ENCODE measurements around the gene NKAPD1. TPM values are rescaled to one million over a fixed set of nuclear protein-coding genes. Genes with fewer than 3 reads are reported as not detected.
"Not testable (repeated sequence)": the region's sequence is repeated elsewhere in the genome, so short reads cannot be mapped to it uniquely, and the experiment has no call there.

NKAPD1 gene
- total RNA-seq, 1 experiment from 2014 or later: 15.3 TPM

DNA sequence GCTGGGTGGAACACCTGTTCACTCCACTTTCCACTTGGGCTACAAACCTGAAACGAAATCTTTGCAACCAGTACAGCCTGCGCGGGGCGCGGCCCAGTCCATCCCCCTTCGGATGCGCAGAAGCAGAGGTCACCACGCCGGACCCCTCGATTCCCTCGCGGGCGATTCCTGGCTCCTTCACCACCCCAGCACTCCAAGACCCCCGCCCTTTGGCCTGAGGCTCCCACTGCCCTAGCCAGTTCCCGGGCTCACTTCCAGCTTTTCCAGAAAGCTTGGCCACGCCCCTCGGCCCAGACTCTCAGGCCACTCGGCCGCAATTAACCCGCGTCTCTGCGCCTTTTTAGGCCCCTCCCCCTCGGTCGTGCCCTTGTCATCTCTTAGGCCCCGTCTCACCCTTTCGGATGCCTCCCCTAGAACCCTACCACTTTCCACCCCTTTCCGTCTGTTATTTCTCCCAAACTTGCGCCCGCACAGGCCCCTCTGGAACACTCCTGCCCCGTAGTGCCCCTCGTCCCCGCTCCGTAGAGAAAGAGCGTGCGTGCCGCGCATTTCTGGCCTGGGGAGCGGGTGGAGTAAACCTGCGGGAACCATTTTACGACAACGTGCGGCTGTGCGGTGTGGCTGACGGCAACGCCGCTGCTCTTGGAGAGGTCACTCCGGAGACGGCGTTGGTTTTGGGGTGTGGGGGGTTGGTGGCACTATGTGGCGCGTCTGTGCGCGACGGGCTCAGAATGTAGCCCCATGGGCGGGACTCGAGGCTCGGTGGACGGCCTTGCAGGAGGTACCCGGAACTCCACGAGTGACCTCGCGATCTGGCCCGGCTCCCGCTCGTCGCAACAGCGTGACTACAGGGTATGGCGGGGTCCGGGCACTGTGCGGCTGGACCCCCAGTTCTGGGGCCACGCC, 49.1 kb upstream of the NKAPD1 start, which contains the start of gene DLAT (continued):
- TF ChIP-seq ELF4 (CRISPR knock-in tag; IDR thresholded peaks at IDR 0.05; ENCODE audit: low read depth): no peak
- TF ChIP-seq, protein P1, sequence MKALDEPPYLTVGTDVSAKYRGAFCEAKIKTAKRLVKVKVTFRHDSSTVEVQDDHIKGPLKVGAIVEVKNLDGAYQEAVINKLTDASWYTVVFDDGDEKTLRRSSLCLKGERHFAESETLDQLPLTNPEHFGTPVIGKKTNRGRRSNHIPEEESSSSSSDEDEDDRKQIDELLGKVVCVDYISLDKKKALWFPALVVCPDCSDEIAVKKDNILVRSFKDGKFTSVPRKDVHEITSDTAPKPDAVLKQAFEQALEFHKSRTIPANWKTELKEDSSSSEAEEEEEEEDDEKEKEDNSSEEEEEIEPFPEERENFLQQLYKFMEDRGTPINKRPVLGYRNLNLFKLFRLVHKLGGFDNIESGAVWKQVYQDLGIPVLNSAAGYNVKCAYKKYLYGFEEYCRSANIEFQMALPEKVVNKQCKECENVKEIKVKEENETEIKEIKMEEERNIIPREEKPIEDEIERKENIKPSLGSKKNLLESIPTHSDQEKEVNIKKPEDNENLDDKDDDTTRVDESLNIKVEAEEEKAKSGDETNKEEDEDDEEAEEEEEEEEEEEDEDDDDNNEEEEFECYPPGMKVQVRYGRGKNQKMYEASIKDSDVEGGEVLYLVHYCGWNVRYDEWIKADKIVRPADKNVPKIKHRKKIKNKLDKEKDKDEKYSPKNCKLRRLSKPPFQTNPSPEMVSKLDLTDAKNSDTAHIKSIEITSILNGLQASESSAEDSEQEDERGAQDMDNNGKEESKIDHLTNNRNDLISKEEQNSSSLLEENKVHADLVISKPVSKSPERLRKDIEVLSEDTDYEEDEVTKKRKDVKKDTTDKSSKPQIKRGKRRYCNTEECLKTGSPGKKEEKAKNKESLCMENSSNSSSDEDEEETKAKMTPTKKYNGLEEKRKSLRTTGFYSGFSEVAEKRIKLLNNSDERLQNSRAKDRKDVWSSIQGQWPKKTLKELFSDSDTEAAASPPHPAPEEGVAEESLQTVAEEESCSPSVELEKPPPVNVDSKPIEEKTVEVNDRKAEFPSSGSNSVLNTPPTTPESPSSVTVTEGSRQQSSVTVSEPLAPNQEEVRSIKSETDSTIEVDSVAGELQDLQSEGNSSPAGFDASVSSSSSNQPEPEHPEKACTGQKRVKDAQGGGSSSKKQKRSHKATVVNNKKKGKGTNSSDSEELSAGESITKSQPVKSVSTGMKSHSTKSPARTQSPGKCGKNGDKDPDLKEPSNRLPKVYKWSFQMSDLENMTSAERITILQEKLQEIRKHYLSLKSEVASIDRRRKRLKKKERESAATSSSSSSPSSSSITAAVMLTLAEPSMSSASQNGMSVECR (CRISPR knock-in tag; IDR thresholded peaks at IDR 0.05; ENCODE audit: borderline replicate concordance): peak; percentile 79; the same call in 1 of the 2 replicates
- peak; percentile 51 for TF ChIP-seq ETV6 (CRISPR knock-in tag; IDR thresholded peaks at IDR 0.05)
- TF ChIP-seq ZNF416 (CRISPR knock-in tag; IDR thresholded peaks at IDR 0.05): no peak
- TF ChIP-seq, protein P2, sequence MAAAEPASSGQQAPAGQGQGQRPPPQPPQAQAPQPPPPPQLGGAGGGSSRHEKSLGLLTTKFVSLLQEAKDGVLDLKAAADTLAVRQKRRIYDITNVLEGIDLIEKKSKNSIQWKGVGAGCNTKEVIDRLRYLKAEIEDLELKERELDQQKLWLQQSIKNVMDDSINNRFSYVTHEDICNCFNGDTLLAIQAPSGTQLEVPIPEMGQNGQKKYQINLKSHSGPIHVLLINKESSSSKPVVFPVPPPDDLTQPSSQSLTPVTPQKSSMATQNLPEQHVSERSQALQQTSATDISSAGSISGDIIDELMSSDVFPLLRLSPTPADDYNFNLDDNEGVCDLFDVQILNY (CRISPR knock-in tag; IDR thresholded peaks at IDR 0.05): 0 out of 2 replicates have a peak, but pooled peaks have one; percentile 56

DNA sequence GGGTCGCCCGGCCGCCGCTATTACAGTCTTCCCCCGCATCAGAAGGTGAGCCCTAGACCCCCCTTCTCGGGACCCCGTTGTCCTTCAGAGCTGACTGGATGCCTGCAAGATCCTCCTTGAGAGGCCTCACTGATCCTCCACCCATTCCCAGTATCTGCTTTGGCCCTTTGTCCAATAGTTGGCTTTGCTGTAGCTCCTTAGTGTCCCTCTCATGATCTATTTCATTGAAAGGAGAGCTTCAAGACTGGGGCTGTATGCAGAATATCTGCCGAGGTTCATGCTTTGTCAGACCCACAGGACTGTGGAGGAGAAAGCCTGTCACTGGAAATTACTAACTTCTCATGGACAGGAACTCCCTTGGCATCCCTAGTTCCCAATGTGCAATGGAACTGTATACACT, 48.4 kb upstream of the NKAPD1 start:
- Mint-ChIP-seq H3K9me3 (no peaks in the 10 kb centered on the region), H3K27me3 (ENCODE audit: low read depth) (no peaks in the 10 kb centered on the region), H3K4me3 (peak overlapping the region; percentile 98), H3K27ac (peak overlapping the region; percentile 99), H3K4me1 (peaks cover 13% of the 10 kb centered on the region), H3K36me3 (peaks cover 31% of the 10 kb centered on the region)
- no peak for TF ChIP-seq ZNF219 (CRISPR knock-in tag; IDR thresholded peaks at IDR 0.05; ENCODE audit: borderline replicate concordance)
- no peak for TF ChIP-seq TCF7 (CRISPR knock-in tag; IDR thresholded peaks at IDR 0.05; ENCODE audit: low read depth)
- TF ChIP-seq, protein P3, sequence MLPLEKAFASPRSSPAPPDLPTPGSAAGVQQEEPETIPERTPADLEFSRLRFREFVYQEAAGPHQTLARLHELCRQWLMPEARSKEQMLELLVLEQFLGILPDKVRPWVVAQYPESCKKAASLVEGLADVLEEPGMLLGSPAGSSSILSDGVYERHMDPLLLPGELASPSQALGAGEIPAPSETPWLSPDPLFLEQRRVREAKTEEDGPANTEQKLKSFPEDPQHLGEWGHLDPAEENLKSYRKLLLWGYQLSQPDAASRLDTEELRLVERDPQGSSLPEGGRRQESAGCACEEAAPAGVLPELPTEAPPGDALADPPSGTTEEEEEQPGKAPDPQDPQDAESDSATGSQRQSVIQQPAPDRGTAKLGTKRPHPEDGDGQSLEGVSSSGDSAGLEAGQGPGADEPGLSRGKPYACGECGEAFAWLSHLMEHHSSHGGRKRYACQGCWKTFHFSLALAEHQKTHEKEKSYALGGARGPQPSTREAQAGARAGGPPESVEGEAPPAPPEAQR (CRISPR knock-in tag; IDR thresholded peaks at IDR 0.05): no peak
- no peak for TF ChIP-seq ELF4 (CRISPR knock-in tag; IDR thresholded peaks at IDR 0.05; ENCODE audit: low read depth)
- no peak for TF ChIP-seq JAZF1 (CRISPR knock-in tag; IDR thresholded peaks at IDR 0.05)
- CTCF ChIA-PET: interaction anchor here (1.3 to 1.9 kb wide), 3 partner anchors 19 to 154 kb away, joined by 4 to 10 read pairs (median 5); partner anchors contain the start of gene ALG9
- POLR2A ChIA-PET: interaction anchor here (0.5 kb wide), 1 partner anchor 96 kb away, joined by 3 read pairs; no protein-coding TSS in a partner anchor
- DNase-seq (ENCODE audit: low spot score): no peak
- ATAC-seq: peak; percentile 2; the same call in 1 of the 2 replicates

DNA sequence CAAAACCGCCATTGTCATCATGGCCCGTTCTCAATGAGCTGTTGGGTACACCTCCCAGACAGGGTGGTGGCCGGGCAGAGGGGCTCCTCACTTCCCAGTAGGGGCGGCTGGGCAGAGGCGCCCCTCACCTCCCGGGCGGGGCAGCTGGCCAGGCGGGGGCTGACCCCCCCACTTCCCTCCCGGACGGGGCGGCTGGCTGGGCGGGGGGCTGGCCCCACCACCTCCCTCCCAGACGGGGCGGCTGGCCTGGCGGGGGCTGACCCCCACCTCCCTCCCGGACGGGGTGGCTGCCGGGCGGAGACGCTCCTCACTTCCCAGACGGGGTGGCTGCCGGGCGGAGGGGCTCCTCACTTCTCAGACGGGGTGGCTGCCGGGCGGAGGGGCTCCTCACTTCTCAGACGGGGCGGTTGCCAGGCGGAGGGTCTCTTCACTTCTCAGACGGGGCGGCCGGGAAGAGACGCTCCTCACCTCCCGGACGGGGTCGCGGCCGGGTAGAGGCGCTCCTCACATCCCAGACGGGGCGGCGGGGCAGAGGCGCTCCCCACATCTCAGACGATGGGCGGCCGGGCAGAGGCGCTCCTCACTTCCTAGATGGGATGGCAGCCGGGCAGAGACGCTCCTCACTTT, 47.2 kb upstream of the NKAPD1 start:
- H3K9me3 Mint-ChIP-seq; ATAC-seq; H3K27me3 Mint-ChIP-seq (ENCODE audit: low read depth); H3K4me3 Mint-ChIP-seq; POLR2A ChIA-PET; CTCF ChIA-PET; DNase-seq (ENCODE audit: low spot score); H3K27ac Mint-ChIP-seq: not testable (repeated sequence)
- Mint-ChIP-seq H3K4me1 (peaks cover 13% of the 10 kb centered on the region), H3K36me3 (peaks cover 35% of the 10 kb centered on the region)

DNA sequence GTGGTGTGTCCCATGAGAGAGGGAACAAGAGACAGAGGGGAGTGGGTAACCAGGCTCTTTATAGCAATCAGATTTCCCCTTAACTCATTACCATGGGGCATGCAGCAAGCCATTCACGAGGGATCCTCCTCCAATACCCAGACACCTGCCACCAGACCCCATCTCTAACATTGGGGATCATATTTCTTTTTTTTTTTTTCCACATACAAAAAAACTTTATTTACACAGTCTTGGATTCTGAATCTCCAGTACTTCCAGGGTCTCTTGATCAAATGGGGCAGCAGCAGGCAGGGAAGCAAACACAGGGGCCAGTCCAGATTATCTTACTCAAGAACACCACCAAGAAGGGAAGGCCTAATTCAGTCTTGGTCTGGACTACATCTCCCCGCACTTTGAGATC, 44.6 kb upstream of the NKAPD1 start:
- Mint-ChIP-seq H3K4me3 (no peak overlapping the region), H3K4me1 (peaks cover 5% of the 10 kb centered on the region; the same call in 1 of the 2 replicates), H3K27me3 (ENCODE audit: low read depth) (no peaks in the 10 kb centered on the region), H3K36me3 (peaks cover 50% of the 10 kb centered on the region), H3K27ac (no peak overlapping the region), H3K9me3 (no peaks in the 10 kb centered on the region)
- ChIA-PET POLR2A (no interaction called here), CTCF (no interaction called here)
- no peak for DNase-seq (ENCODE audit: low spot score)
- ATAC-seq: no peak
- no peak for TF ChIP-seq ZNF121 (CRISPR knock-in tag; IDR thresholded peaks at IDR 0.05)
- TF ChIP-seq, protein P4, sequence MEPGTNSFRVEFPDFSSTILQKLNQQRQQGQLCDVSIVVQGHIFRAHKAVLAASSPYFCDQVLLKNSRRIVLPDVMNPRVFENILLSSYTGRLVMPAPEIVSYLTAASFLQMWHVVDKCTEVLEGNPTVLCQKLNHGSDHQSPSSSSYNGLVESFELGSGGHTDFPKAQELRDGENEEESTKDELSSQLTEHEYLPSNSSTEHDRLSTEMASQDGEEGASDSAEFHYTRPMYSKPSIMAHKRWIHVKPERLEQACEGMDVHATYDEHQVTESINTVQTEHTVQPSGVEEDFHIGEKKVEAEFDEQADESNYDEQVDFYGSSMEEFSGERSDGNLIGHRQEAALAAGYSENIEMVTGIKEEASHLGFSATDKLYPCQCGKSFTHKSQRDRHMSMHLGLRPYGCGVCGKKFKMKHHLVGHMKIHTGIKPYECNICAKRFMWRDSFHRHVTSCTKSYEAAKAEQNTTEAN (CRISPR knock-in tag; IDR thresholded peaks at IDR 0.05): no peak
- TF ChIP-seq NFE2L1 (CRISPR knock-in tag; IDR thresholded peaks at IDR 0.05): no peak
- no peak for TF ChIP-seq EMX1 (CRISPR knock-in tag; IDR thresholded peaks at IDR 0.05)
- TF ChIP-seq, protein P5, sequence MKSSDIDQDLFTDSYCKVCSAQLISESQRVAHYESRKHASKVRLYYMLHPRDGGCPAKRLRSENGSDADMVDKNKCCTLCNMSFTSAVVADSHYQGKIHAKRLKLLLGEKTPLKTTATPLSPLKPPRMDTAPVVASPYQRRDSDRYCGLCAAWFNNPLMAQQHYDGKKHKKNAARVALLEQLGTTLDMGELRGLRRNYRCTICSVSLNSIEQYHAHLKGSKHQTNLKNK (CRISPR knock-in tag; IDR thresholded peaks at IDR 0.05): no peak
- TF ChIP-seq, protein P6, sequence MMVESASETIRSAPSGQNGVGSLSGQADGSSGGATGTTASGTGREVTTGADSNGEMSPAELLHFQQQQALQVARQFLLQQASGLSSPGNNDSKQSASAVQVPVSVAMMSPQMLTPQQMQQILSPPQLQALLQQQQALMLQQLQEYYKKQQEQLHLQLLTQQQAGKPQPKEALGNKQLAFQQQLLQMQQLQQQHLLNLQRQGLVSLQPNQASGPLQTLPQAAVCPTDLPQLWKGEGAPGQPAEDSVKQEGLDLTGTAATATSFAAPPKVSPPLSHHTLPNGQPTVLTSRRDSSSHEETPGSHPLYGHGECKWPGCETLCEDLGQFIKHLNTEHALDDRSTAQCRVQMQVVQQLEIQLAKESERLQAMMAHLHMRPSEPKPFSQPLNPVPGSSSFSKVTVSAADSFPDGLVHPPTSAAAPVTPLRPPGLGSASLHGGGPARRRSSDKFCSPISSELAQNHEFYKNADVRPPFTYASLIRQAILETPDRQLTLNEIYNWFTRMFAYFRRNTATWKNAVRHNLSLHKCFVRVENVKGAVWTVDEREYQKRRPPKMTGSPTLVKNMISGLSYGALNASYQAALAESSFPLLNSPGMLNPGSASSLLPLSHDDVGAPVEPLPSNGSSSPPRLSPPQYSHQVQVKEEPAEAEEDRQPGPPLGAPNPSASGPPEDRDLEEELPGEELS (CRISPR knock-in tag; IDR thresholded peaks at IDR 0.05): no peak

Measured in WTC11 (cell line).